Fibroblast of peridontal ligament (primary cell): ENCODE measurements around the gene NMBR.
"Not testable (repeated sequence)": the region's sequence is repeated elsewhere in the genome, so short reads cannot be mapped to it uniquely, and the experiment has no call there.

ENCODE experiments used
- DNase-seq: peaks from one replicate; pipeline ENCODE4 v3.0.0-alpha.2; 2010; ENCODE audit errors: extremely low read depth

The NMBR gene

DNA sequence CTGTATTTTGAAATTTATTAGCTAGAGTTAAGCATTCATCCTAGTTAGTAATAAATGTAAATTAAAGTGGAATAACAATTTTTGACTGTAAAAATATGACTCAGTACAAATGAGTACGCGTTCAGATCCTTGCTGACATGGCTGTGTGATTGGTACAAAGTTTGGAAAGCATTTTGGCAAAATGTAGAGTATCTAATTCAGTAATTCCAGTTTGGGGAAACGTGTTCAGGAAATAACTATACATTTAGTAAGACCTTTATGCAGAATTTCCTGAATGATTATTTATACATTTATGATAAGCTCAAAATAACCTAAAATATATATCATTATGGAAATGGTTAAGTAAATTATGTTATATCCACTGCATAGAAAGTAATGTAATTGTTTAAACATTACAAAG lies 8.2 kb upstream of the NMBR start:
- DNase-seq, result no peak

DNA sequence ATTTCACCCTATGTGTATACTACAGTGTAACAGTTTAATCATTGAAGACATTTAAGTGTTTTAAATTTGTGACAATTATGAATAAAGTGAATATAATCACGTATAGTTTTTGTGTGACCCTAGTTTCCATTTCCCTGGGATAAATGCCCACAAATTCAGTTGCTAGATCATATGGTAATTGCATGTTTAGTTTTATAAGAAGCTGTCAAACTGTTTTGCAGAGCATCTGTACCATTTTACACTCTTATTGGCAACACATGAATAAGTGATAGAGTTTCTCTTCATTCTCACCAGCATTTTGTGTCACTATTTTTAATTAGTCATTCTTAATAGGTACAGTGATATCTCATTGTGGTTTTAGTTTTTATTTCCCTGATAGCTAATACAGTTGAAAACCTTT lies 7.4 kb upstream of the NMBR start:
- DNase-seq, result no peak

DNA sequence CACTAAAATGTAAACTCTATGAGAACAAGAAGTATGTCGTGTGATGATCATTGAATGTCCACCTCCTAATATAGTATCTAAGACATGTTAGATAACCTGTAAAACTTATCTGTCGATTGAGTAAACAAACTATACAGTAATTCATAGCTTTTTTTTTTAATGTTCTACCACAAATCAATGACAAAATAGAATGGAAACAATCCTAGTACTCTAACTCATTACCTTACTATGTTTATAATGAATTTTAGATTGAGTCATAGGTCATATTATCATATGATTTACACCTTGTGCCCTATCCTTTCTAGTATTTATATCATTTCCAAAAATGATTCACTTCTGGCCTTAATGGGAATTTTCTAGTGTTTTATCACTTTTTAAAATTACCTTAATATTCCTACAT lies 6.3 kb upstream of the NMBR start:
- no peak for DNase-seq

DNA sequence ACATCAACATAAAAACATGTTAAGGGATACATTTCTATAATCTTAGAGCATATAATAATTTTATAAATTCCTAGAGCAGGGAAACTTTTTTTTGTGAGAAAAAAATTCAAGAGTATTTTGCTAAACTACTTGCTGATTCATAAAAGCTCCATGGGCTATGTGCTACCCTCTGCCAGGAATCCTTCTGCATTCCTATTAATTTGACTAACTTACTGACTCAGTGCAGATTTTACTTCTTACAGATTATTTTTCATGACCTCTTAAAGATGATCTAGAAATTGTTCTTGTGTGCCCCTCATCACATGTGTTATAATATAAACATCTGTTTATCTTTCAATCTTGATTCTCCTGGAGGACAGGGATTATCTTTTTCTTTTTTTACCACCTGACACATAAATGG lies 5.8 kb upstream of the NMBR start:
- peak; percentile 73 for DNase-seq

DNA sequence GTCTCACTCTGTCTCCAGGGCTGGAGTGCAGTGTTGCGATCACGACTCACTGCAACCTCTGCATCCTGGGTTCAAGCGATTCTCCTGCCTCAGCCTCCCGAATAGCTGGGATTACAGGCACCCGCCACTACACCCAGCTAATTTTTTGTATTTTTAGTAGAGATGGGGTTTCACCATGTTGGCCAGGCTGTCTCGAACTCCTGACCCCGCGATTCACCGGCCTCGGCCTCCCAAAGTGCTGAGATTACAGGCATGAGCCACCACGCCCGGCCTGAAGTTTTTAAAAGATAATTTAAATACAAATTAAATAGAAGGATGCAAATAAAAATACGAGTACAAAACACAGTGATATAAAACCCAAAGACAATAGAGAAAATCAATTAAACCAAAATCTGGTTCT lies 5.4 kb downstream of the NMBR start:
- DNase-seq, result not testable (repeated sequence)

DNA sequence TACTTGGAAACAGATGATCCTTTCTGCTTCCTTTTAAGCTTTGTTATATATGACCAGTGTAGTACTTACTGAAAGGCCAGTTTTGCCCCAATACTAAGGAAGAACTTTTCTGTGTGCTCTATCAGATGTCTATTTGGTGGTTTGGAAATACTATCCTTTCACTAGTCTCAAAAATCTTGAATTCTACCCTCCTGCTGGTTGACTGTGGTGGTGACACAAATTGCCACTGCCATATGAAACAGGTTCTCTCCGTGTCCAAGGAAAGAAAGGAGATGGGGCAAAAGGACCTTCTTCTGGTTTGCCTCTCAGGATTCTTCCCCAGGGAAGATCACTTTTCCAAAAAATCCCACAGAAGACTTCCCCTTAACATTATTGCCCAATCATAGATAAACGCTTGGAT lies 8.0 kb downstream of the NMBR start:
- DNase-seq, result no peak

DNA sequence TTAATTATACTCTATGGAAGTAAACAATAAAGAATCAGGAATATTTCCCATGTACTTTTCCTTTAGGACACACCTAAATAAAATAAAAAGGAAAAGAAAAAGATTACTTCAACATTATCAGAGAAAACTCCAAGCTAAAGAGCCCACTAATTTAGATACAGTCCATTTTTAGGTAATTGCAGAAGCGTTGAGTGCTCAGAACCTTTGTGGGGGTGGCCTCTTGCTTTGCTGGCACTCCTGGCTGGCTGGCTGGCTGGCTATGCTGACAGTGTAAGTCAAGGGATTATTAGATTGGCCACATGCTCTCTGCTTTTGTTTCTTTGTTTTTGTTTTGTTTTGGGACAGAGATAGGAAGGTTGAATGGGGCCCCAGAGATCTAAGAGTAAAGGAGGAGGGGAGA lies 14.3 kb downstream of the NMBR start, which contains the start of gene GJE1:
Gene GJE1 (plus strand): TSS at position 301 of the 400 bp plus-strand sequence. CDS start 234 bp downstream, outside the sequence.
- DNase-seq, result no peak

DNA sequence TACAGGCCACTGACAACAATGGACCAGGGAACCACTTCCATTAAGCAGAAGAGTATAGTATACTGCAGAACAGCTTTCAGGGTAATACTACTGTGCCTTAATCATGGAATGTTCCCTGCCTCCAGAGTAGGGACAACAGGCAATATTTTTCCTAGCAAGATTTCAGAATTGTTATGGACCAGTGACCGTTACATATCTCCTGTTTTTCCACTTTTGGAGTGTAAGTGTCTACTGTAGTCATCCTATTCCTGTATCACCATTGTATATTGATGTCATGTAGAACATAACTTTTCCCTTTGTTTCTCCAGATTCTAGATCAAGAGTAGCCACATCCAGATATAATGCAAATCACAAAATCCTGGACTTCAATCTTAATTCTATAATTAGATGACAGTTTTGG lies 16.1 kb downstream of the NMBR start:
- DNase-seq, result no peak

DNA sequence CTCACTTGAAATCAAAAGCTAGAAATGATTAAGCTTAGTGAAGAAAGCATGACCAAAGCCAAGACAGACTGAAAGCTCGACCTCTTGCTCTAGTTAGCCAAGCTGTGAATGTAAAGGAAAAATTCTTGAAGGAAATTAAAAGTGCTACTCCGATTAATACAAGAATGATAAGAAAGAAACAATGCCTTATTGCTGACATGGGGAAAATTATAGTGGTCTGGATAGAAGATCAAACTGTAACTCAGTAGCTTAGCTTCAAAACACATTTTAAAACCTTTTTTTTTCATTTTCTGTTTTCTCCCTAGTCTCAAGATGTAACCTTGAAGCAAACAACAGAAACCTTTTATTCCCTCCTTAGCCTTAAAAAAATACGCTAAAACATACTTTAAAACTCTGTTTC lies 25.6 kb downstream of the NMBR start:
- DNase-seq, result no peak

DNA sequence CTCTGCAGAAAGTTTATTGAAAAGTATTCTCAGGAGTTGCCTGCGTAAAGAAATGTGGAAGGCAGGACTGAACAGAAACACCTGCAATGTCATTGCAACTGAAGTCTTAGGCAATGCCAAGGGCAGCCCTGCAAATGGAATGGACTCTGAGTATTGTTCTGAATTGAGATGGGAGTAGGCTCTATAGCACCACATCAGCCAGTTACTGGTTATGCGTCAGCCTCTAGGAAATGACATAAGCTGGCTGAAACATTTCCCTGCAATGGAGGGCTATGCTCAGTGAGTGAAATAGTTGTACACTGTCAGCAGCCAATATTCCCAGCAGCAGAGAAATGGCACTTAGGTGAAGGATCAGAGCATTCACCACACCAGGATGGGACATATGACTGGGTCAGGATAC lies 28.0 kb downstream of the NMBR start:
- DNase-seq, result no peak

DNA sequence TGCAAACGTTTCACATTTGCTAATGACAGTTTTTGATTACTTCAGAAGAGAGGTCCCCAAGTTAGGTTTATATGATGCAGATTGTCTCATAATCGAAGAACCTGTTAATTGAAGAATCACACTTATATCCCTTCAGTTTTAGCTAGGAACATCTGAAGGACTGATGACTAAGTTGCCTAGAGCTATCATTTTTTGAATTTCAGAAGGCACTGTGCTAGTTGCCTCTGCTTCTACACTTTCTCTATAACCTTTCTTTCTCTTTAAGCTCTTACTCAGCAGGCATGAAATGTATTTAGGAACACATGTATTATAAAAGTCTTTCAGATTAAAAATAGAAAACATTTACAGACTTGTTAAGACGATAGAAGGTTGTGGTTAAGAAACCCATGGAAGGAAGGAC lies 28.6 kb downstream of the NMBR start:
- DNase-seq, result no peak

DNA sequence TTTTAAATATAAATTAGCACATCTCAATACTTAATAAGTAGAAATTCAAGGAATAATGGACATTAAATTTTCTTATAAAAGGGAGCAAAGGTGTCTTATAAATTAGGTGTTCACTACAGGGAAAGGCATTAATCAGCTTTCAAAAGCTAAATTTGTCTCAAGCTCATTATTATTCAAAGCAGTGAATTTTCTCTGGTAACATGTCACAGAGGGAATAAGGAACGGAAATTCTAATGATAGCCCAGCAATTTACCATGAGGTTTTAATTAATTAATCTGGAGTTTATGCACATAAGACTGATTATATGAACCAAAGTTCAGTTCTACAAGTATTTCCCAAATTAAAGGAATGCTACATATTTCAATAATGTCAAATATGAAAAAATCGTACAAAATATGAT lies 29.6 kb downstream of the NMBR start:
- DNase-seq, result no peak

DNA sequence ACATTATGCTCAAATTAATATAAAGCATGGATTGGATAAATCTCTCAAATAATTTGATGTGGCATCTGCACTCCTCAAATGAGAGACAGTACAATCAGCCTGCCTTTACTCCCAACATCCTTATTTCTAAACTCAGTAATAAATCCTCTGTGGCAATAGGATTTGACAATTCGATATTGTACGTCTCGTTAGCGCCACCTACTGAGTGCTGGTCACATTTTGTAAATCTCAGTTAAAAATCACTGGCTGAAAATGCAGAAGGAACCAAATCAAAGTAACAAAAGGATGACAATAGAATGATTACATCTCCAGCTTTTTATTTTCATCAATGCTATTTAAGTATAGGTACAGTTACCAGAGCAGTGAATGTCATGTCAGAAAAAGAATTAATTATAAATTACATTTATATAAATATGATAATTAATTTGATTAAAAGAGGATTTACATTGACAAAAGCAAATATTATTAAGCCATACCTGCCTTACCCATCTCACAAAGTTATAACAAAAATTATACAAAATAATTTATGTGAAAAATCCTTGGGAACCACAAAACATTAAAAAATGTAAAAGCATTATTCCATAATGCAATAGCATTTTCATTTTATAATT lies 34.4 kb downstream of the NMBR start:
- peak; percentile 88 for DNase-seq

DNA sequence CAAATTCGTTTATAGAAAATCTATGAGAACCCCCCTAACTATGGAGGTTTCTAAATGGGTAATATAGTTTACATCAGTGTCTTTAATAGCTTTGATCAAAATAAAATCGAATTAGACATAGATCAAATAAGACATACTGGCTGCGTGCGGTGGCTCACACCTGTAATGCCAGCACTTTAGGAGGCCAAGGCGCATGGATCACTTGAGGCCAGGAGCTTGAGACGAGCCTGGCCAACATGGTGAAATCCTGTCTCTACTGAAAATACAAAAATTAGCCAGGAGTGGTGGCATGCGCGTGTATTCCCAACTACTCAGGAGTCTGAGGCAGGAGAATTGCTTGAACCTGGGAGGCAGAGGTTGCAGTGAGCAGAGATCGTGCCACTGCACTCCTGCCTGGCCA lies 36.1 kb downstream of the NMBR start:
- not testable (repeated sequence) for DNase-seq

DNA sequence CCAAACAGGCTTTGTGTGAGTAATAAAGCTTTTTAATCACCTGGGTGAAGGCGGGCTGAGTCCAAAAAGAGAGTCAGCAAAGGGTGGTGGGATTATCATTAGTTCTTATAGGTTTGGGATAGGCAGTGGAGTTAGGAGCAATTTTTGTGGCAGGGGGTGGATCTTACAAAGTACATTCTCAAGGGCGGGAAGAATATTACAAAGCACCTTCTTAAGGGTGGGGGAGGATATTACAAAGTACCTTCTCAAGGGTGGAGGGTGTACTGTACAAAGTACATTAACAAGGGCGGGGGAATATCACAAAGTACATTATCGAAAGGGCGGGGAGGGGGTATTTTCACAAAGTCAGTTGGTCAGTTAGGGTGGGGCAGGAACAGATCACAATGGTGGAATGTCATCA lies 42.1 kb downstream of the NMBR start:
- DNase-seq, result not testable (repeated sequence)

DNA sequence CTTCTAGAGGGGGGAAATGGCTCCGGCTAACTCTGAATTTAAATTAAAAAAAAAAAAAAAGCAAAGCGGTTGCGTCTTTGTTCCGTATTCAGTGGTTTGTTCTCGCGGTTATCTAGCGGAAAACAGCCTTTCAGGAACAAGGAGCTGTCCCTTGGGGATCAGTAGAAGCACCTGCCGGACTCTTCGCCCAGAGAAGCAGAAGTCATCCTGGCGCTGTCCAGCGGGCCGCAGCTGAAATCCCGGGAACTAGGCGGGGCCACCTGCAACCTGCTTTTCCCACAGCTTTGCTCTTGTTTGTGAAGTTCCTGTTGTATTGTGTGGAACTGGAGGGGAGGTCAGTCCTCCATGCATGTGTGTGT lies 58.1 kb downstream of the NMBR start:
- DNase-seq, result peak; percentile 8

DNA sequence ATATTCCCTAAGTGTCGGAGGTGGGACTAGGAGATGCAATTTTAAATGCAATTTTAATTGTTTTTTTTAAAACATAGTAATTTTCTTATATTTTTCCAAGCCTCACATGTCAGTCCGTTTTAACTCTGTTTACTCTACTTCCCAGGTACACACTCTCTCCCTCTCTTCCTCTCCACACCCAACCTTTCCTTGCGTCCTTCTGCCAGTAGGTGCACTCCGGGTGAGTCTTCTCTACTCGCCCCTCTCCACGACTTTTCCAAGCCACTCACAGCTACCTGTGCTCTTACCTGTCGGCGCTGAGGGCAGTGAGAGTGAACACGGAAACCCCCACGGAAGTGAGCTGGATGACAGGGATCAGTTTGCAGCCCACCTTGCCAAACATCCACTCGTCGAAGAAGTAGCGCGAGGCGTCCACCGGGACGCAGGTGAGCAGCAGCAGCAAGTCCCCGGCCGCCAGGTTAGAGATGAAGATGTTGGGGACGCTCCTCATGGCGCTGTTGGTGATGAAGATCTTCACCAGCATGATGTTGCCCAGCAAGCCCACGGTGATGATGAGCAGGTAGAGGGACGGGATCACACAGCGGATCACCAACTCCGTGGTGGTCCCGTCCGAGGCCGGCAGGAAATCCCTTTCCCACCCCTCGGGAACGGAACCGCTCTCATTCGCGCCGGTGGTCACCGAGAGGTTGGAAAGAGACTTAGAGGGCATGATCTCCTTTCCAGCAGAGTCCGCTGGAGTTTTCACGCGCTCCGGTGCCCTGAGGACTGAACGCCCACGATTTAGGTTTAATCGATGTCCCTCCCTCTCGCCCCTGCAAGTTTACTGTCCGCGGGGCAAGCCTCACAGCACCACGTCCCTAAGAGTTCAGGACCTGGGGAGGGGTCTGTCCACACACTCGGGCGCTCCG lies 58.7 kb downstream of the NMBR start:
- DNase-seq, result no peak

DNA sequence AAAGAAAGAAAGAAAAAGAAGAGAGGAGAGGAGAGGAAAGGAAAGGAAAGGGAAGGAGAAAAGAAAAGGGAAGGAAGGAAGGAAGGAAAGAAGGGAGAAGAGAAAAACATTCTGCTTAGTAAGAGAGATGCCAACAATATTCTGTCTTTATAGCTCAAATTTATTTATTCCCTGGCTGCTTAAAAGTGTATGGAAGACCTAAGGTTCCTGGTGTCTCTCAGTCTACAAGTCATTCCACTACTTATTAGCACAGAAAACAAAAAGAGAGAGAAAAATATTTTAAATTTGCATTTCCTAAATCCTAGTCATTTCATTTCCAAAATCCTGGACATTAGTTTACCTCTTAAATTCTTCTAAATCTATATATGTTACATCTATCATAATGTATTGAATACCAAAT lies 67.8 kb downstream of the NMBR start:
- no peak for DNase-seq

DNA sequence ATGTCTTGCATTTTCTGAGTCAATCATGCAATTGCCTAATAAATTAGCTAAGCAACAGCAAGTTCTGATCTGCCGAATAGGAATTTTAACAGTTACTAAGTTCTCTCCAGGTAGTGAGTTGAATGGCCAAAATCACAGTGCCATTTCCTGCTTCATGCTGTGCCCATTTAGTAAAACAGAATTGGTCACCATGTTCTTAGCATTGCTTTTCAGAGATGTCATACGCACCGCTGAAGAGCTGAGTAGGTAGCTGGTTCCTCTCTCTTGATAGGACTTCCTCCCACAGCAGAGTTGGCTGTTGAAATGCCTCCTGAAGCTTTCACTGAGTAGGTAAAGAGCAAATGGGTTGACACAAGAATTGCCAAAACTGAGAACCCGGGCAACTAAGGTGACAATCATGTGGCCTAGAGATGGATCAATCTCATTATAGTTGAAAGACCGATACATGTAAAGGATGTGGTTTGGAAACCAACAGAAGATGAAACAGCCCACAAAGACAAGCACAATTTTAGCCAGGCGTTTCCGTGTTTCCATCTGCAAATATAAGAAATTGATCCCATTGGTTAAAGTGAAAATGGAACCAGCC lies 71.3 kb downstream of the NMBR start:
- no peak for DNase-seq

DNA sequence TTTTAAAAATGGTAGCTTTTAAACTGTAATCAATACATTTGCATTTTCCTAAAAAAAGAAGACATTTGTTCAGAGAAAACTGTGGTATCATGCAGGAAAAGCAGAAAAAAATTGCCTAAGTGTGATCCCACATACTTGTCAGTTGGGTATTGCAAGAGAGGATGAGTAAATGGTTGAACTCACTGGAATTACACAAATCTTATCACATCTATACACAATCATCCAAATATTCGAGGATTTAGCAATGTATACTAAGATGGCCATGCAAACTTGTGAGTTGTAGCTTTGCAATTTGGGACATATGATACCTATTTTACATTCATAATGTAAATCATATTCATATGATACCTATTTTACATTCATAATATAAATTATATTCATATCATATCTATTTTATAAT lies 72.4 kb downstream of the NMBR start:
- no peak for DNase-seq

DNA sequence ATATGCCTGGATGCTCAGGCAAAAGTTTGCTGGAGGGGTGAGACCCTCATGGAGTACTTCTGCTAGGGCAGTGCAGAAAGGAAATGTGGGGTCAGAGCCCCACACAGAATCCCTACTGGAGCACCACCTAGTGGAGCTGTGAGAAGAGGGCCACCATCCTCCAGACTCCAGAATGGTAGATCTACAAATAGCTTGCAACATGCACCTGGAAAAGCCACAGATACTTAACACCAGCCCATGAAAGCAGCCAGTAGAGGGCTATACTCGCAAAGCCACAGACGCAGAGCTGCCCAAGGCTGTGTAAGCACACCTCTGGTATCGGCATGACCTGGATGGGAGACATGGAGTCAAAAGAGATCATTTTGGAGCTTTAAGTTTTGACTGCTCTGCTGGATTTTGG lies 74.9 kb downstream of the NMBR start:
- DNase-seq, result no peak

DNA sequence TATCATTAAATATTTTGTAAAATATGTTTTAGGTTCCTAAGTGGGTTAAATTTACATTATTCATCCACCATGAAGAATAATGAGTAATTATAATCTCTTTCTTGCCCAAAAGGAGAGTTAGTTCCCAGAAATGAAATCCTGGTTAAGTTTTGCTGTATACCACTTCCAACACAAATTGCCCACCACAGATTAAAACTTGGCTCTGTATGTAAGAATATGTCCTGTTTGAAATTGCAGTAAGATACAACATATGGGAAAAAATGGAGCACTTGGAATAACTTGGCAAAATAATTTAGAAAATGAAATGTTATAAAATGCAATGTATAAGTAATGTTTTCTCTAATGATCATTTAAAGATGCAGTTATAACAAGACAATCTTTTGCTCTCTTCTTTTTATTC lies 78.5 kb downstream of the NMBR start:
- DNase-seq, result no peak

DNA sequence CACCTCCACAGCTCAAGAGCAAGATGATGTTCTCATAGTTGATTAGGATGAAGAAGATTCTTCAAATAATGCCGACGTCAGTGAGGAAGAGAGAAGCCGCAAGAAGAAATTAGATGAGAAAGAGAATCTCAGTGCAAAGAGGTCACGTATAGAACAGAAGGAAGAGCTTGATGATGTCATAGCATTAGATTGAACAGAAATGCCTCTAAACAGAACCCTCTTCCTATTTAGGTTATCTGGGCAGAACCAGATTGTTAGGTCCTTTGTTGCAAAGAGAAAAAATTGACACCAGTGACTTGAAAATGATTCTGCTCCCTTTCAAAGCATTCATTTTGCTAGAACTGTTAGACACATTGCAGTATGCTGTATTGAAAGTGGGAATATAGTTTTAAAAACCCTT lies 84.1 kb downstream of the NMBR start:
- not testable (repeated sequence) for DNase-seq
